ENCODE results near the gene SNCA.

SNCA gene
- 0 to 0.80 (median 0.49) reads per million in 4 experiments for total RNA-seq

DNA sequence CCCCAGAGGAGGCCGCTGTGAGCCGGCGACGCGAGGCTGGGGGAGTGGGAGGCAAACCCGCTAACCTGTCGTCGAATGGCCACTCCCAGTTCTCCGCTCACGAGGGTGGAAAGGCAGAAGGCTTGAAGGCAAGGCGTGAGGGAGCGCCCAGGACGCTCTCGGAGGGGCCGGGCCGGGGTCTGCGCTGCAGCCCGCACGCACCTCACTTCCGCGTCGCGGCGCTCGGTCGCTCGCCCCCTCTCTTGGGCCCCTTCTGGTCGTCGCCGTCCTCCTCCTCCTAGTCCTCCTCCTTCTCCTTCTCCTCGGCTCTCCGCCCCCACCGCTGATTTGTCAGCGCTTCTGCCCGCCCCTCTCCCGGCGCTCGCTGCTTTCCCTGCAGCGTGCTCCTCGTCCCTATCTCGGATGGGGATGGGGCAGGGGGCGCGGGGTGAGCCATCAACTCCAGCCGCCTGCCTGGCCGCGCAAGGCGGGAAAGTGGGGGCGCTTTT is at the start of gene SNCA:
TSS of gene SNCA (minus strand) at position 265 of the 488 bp plus-strand sequence. CDS start 1,494 bp downstream, outside the sequence.
- no peak for DNase-seq

DNA sequence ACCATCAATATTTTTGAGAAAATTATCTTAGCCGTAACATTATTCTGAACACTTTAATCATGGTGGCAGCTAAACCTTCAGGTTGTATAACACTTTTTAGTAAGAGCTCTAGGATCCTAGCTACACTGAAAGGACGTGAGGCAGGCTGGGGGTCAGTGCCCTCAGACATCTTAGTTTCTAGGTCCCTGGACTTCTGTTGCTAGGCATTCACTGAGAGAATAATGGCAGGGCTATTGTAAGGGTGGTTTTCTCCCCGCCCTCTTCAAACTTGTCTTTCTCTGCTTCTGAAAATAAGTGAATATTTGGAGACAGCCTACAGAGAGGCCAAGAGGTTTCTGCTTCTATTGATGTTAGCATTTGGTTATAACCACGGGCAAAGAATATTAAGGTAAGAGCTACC is 42.3 kb upstream of the SNCA start:
- DNase-seq, result no peak

DNA sequence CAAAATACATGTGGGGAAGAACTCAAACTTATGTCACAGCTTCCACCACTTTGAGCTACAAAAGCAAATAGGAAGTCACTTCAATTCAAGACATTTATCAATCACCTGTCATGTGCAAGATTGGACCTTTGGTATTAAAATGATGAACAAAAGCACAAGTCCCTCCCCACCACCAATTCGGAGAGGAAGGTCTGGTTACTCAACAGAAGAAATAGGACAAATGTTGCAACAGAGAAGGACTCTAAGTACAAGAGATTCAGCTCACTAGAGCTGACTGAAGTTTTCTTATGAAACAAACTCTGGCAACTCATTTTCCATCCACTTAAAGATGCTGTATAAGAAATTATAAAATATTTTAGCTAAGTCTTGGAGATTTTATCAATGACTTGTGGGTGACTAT is 41.6 kb upstream of the SNCA start:
- no peak for DNase-seq

DNA sequence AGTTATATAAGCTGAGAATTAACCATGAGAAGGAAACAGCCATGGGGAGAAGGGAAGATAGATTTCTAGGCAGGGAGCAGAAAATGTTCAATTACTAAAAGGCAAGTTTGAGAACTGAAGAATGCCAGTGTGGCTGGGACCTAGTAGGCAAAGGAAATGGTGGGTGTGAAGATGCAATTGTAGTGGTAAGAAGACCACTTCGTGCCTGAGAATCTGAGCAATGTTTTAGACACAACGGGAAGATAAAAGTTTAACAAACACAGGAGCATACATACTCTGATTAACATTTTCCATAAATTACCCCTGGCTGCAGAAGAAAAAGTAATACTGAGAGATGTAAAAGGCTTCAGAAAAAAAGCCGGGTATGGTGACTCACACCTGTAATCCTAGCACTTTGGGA is 39.6 kb upstream of the SNCA start:
- no peak for DNase-seq

DNA sequence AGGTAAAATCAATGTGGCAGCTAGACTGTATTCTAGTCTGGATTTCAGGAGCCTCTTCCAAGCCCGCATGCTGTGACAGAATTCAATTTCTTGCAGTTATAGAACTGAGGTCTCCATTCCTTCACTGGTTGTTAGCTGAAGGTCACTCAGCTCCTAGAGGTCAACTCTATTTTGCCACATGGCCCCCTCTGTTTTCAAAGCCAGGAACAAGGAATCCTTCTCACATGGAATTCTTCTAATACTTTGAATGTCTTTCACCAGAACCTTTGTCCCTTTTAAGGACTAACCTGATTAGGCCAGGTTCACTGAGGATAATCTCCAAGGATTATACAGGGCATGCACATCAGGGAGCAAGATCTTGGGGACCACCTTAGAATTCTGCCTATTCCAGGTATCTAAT is 34.2 kb upstream of the SNCA start:
- DNase-seq, result no peak

DNA sequence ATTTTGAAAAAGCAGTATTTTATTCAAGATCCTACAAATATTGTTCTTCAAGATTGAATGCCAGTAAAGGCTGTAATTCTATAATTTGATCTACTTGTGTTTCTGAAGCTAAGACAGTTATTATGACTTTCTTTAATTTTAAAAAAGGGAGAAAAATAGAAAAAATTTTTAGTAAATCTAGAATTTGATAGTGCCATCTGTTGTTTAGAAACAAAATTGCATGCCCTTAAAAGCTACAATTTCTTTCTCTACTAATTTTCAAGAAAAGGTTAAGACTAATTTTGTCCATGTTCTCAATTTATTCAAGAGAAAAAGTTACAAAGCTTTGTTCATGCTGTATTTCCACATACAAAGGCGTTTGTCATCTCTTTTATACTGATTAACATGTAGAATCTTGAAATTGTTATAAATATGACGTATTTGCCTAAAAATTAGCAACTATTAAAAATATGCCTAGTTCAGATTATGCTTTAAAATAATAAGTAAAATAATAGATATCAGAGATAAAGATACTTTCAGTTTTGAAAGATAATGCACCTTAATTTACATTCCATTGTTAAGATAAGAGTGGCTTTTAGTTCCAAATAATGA is 32.1 kb upstream of the SNCA start:
- no peak for DNase-seq

DNA sequence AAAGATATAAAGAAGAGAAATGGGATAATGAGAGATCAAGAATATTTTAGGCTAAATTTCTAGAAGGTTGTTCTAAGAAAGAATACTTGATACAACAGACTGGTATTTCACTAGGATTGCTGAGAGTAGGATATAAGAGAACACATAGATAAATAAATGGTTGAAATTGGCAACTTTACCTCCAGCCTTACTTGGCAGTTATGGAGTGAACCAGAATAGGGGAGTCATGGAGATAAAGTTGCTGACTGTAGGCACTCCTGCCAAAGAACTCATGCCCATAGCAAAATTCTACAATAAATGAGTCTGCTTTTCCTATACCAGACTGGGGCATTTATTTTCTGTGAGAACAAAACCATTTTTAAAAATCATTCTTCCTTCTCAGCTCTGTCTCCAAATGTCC is 31.3 kb upstream of the SNCA start:
- DNase-seq, result no peak

DNA sequence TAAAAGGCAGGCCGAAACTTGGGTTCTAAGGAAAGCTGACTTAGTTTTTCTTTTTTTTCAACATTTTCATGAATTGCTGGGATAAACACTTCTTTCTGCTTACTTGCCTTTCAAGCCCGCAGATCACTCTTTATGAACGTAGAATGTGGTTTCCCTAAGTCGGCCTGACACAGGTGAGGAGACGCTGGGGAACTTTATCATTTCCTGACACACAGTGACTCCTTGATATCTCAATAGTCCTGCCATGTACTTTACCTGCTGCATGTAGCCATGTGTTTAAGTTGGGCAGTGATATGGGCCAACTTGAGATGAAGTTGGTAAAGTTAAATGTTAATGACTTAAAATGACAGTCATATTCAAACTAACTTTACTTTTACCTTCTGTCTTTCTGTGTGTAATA is 26.6 kb upstream of the SNCA start:
- DNase-seq, result no peak

DNA sequence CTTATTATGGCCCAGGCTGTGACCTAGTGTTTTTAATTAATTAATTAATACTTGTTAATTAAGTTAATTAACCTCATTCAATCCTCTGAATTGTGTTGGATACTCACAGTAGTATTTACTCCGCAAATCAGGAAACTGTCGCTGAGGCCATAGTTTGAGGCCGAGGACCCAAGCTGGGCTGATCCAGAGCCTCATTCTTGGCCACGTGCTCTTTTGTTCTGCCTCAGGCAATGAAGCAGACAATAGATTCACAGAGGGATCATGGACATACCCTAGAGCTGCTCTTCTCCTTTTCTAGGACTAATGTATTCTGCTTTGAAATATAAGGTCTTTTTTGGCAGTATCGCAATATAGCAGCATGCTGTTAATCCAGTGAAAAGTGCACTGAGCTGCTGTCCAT is 24.0 kb upstream of the SNCA start:
- no peak for DNase-seq

DNA sequence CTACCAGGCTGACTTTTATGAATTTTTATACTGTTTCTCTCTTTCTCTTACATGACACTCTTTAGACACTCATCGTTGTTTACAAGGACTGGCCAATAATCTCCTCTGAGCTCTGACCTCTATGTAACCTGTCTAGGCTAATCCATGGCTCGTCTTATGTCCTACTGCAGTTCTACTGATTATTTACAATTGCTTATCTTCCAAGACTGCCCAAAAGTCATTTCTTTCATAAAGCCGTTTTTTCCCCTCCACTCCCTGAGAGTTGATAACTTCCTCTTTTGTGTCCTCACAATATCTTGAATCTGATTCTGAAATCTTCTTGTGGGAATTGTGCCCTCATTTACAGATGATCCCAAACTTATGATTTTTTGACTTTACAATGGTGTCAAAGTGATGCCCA is 18.3 kb upstream of the SNCA start:
- no peak for DNase-seq

DNA sequence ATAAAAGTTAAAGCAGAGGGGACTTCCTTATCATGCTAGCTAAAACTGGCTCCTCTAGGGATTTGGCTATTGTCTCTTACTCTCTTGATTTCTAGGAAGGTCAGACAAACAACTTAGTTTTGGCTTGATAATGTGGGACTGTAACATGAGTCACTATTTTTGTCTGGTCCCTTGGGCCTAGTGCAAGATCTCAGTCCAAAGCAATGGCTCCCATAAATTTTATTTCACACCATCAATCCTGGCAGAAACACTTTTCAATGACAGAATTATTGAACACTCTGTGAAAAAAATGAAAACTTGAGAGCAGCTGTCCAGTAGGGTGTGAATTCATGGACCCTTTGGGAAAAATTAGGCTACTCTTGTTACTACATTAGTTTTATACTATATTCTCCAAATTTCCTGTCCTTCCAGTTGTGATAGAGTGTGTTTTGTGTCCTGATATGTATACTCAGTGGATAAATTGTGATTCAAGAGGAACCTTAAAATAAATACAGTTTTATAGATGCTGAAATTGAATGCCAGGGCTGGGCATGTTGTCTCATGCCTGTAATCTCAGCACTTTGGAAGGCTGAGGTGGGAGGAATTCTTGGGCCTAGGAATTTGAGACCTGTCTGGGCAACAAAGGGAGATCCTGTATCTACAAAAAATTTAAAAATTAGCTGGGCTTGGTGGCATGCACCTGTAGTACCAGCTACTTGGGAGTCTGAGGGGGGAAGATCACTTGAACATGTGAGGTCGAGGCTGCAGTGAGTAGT is 10.8 kb upstream of the SNCA start:
- DNase-seq, result no peak

DNA sequence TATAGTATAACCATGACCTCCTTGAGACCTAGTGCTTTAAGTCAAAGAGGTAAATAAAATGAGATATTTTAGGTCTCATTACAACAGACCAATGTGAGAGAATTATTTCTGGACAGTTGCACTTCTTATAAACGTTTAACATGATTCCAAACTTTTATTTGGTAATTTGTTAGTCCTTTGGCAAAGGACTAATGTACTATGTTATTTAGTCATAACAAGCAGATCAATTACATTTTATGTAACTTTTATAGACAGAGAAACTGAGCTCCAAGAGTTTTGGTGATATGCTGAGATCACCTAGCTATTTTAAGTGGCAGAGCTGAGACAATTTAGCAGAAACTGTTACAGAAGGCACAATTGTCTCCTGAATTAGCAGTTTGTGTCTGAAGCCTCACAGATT is 2.6 kb upstream of the SNCA start:
- no peak for DNase-seq

DNA sequence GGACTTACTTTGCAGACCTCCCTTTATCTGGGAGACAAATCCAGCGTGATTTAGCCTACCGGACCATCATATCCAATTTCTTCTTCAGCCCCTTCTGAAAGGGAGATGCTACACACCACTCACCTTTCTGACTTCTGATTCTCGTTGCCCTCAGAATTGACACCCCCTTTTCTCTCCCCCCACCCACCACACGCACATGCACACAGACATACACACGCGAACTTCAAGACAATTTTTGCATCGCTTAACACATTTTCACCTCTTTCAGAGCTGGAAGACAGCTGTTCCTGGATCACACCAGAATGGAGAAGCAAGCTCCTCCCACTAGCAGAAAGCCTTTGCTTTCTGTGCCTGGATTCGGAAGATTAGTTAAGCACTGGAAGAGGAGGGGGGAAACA is 1.0 kb upstream of the SNCA start:
- no peak for DNase-seq

DNA sequence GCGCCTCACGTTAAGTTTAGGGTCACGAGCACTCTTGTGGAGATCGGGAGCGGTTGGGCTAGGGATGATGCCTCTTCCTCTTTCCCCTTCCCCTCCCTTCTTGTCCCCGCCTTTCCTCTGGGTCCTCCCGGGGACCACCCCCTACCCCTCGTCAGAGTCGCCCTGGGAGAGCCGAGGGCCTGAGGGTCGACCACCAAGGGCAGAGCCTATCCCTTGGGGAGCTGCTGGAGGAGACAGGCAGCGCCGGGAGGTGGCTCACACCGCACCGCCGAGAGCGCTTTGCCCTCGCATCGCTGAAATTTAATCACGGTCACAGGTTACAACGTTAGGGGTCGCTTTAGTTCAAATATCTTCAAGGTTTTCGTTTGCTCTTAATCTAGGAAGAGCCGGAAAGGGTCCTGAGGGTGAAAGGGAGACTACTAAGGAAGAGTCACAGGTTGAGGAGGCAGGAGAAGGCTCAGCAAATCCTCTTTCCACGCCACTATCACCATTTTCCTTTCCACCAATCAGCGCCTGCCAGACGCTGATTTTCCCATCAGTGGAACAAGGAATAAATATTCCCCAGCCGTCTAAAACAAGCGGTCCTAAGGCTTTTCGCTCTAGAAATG is 528 bp upstream of the SNCA start:
- no peak for DNase-seq

DNA sequence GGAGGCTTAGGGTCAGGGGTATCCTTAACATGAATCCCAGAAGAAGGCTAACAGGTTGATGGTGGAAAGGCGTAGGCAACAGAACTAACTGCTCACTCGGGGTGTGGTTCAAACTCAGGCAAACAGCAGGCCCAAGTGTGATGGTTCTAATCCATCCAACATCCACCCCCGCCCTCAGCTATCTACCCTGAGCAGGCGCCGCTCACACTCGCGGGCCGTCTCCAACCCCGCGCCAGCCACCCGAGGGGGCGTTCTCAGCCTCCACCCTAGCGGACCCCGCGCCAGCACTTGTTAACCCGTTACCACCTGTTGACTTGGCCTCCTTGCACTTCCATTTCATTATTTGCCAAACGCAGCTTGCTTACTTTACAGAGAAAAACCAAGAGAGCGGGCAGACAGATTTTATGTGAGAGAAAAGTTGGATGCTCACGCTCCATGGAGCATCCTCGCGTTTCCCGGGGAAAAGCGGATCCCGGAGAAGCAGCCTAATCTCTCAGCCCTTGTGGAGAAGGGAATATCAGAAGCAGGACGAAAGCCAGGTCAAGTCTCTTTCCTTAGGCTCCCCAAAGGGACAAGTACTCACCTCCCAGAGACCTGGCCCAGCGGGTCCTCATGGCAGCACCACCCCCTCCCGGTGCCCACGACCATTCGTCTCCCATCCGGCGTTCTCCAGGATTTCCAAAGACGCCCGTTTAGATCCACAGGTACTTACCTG is 773 bp downstream of the SNCA start:
- DNase-seq, result no peak

DNA sequence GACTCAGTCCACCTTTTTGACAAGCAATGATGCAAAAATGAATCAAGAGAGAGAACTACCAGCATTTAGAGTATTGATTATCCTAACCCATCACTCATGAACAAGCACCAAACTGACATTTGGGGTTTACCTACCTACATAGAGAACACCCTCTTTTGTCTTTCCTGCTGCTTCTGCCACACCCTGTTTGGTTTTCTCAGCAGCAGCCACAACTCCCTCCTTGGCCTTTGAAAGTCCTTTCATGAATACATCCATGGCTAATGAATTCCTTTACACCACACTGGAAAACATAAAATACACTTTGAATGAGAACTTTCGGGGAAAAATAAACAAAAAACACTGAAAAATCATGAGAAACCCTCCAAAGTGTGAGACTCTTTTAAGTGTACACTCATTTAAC is 1.5 kb downstream of the SNCA start:
- no peak for DNase-seq

DNA sequence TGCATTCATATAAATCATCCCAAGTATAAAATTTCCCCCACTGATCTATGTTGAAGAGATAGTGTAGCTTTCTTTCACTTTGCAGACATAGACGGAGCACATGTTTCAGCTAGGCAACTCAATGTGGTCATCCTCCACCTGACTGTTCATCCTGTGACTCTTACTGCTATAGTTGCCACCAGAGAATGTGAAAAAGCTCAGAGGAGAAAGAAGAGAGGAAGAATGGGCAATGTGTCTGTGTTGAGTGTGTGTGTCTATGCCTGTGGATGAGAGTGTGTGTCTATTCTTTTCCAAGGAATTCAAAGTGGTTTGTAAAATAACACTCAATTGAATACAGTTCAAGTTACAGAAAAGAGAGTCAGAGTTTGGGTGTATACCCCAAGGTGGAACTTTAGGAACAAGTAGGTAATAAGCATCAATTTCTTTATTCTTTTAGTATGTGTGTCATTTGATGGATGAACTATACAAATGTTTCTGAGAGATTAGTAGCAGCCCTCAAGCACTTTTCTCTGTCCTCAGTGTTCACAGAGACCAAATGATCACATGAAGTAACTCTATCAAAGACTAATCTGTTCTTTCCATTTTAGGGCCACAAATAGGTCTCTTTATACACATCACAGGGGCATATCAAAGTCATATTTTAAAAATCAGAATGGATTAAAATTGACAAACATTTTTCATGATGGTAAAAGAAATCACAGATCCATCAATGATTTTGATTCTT is 2.3 kb downstream of the SNCA start:
- no peak for DNase-seq

DNA sequence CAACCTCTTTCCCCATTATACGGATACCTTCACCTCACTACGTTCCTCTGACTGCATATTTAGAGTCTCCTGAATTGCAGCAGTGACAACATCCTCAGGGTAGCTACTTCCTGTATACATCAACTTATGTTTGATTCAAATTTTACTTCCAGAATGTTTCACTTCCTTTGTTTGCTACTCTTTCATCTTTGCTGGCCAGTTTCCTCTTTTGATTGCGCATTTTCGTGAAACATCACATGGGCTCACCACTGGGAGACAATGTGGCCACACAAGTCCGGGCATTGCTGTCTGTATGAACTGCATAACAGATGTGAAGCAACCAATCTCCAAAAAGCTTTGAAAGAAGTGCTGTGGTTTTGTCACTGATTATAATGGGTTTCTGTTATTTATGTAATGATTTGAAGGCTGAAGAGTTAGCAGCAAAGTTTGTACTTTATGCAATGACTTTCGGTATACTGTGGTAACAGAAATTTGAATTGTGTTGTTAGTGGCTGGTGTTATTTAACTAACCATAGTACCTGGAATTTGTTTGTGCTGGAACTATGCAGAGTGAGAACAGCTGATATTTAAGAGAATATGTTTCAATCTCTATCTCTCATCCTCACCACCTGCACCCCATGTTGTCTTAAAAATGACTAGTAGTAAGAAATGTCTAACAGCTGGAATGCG is 7.4 kb downstream of the SNCA start:
- no peak for DNase-seq

DNA sequence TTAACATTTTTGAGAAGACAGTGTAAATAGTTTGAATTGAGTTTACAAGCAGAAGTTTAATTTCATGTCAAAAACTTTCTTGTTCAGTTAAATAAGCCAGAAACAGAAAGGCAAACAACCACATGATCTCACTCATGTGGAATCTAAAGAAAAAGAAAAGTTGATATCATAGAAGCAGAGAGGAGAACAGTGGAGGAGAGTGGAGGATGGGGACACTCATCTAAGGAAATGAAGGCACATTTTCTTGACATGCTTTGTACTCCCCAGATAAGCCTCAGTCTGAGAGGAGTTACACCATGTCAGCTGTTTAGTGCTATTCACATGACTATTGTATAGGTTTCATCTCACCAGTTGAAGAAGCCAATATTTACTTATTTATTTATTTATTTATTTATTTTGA is 13.5 kb downstream of the SNCA start:
- DNase-seq, result no peak

DNA sequence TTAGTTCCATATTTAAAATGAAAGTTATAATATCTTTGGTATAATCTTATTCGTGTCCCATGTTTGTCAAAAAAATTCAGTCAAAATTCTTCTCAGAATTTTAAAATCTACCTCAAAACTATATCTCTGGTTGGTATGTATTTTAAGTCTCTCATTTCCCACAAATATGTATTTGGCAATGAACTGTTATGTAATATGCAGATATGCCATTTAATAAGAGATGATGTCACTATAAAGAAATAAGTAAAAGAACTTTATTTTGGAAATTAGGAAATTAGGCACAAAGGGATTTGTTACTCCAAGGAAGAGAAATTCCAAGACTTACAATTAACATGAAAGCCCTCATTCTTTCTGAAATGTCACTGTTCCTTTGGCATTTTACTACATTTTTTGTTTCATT is 15.3 kb downstream of the SNCA start:
- no peak for DNase-seq

DNA sequence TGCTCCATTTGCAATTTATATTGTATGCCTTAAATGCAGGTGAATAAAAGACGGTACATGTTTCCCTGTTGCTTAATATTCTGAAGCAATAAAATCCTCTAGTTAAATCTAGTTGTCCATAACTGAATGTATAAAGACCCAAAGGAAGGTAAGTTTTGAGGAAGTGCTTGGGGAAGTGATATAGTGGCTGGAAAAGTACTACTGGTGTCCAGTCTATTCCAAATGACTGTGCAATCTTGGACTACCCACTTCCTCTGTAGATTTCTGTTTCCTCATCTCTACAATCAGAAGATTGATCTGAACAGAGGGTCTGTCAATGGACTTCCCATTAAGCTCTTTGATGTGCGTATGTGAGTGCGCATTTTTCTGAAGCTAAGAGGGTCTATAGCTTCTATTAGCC is 17.0 kb downstream of the SNCA start:
- no peak for DNase-seq

DNA sequence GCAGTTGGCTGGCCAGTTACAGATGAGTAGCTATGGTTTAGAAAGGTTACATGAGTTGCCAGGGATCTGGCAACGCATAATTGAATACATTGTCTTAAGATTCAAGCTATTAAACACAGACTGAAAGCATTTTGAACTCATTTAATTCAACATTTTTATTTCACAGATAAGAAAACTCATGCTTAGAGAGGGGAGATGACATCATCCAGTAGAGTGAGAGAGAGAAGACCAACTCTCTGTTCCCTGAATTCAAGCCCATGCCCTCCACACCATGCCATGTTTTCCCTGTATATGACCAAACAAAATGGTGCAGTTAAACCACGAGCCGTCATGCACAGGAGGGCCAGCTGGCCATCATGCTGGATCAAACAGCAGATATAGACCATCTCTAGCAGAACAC is 22.6 kb downstream of the SNCA start:
- DNase-seq, result no peak

Data from effector CD8-positive, alpha-beta T cell (primary cell).